T-cell (primary cell): ENCODE results near the gene GOLGA6D. TPM values are rescaled to one million over a fixed set of nuclear protein-coding genes. Genes with fewer than 3 reads are reported as not detected.
"Not testable (repeated sequence)": the region's sequence is repeated elsewhere in the genome, so short reads cannot be mapped to it uniquely, and the experiment has no call there.

ENCODE experiments used
- ATAC-seq, 4 experiments: fragments of 200-7000 bp in 3 of 4; fragments of 150-1000 bp in 1 of 4; cut with Tn5 transposase; replicated peaks in 1 of 4; 1 replicate in 3 of 4; 2 replicates in 1 of 4; pipeline ENCODE4 v1.10.0; 2021; ENCODE audit warnings: moderate library complexity in 3 of 4, mild to moderate bottlenecking in 2 of 4, moderate number of reproducible peaks in 1 of 4
- CTCF ChIA-PET, 2 donors: fragments of 300-600 bp; sonication (Branson Sonifier 250); formaldehyde crosslinking; loops; one replicate each; lab custom pipeline; 2022; ENCODE audit warnings: antibody characterized with exemption in 2 of 2; lab: Charles Lee
- POLR2A ChIA-PET, 2 donors: fragments of 300-600 bp; sonication (Branson Sonifier 250); formaldehyde crosslinking; loops; one replicate each; lab custom pipeline; 2022; ENCODE audit warnings: antibody characterized with exemption in 2 of 2; lab: Charles Lee
- DNase-seq, 35 experiments: peaks; one replicate each; pipeline versions ENCODE4 v3.0.0 to v3.0.0-alpha.2; 2013 to 2023
- H3K27ac ChIP-seq: one replicate; pipeline ENCODE4 v1.5.1; 2013; ENCODE audit warnings: low read length
- H3K27me3 ChIP-seq, 2 experiments: replicated peaks in 1 of 2; 1 replicate in 1 of 2; 2 replicates in 1 of 2; pipeline versions ENCODE4 v1.6.1 to v1.7.0; 2013; ENCODE audit warnings: low read length in 1 of 2, mixed read lengths in 1 of 2; ENCODE audit not compliant: control insufficient read depth in 2 of 2, insufficient read depth in 2 of 2; ENCODE audit errors: extremely low read depth in 1 of 2
- H3K36me3 ChIP-seq, 2 donors: 1 replicate in 1 of 2; 2 replicates in 1 of 2; pipeline versions ENCODE4 v1.6.1 to v1.7.0; 2013; ENCODE audit warnings: low read length in 1 of 2; ENCODE audit not compliant: control insufficient read depth in 2 of 2, insufficient read depth in 1 of 2; ENCODE audit errors: extremely low read depth in 1 of 2
- H3K4me1 ChIP-seq, 2 experiments: 1 replicate in 1 of 2; 2 replicates in 1 of 2; pipeline versions ENCODE4 v1.6.1 to v1.7.0; 2013; ENCODE audit warnings: low read length in 2 of 2, mixed read lengths in 1 of 2; ENCODE audit not compliant: insufficient read depth in 2 of 2, control insufficient read depth in 1 of 2; ENCODE audit errors: extremely low read depth in 1 of 2
- H3K4me3 ChIP-seq, 2 donors: 1 replicate in 1 of 2; 2 replicates in 1 of 2; pipeline versions ENCODE4 v1.5.1 to v1.7.0; 2013; ENCODE audit warnings: mild to moderate bottlenecking in 2 of 2, low read length in 1 of 2, moderate library complexity in 1 of 2; ENCODE audit not compliant: control insufficient read depth in 1 of 2; ENCODE audit errors: extremely low read depth in 1 of 2
- H3K9me3 ChIP-seq: 2 replicates; pipeline ENCODE4 v1.7.0; 2013
- H3K27ac Mint-ChIP-seq, 2 donors: one replicate each; pipeline ENCODE4 v1.8.0; 2020 to 2021; ENCODE audit warnings: mild to moderate bottlenecking in 2 of 2, mixed read lengths in 2 of 2
- H3K27me3 Mint-ChIP-seq, 2 donors: one replicate each; pipeline ENCODE4 v1.8.0; 2021 to 2022; ENCODE audit warnings: mixed read lengths in 2 of 2
- H3K36me3 Mint-ChIP-seq: one replicate; pipeline ENCODE4 v1.8.0; 2021; ENCODE audit warnings: mixed read lengths
- H3K4me1 Mint-ChIP-seq, 3 donors: one replicate each; pipeline ENCODE4 v1.8.0; 2020 to 2022; ENCODE audit warnings: mixed read lengths in 3 of 3, mild to moderate bottlenecking in 1 of 3
- H3K4me3 Mint-ChIP-seq, 3 donors: one replicate each; pipeline ENCODE4 v1.8.0; 2020 to 2022; ENCODE audit warnings: mild to moderate bottlenecking in 3 of 3, mixed read lengths in 3 of 3, moderate library complexity in 3 of 3
- H3K9me3 Mint-ChIP-seq, 3 donors: one replicate each; pipeline ENCODE4 v1.8.0; 2020 to 2022; ENCODE audit warnings: mixed read lengths in 3 of 3
- WGBS: methylation state at CpG from one replicate; pipeline ENCODE4 v1.1.5; 2013; ENCODE audit warnings: missing lambda C conversion rate; ENCODE audit not compliant: insufficient coverage; 5-methylcytosine and 5-hydroxymethylcytosine counted together
- total RNA-seq, 35 experiments: library from RNA in 6 of 35; stranded (reverse) in 6 of 35; fragments of 120-200 nt in 1 of 35; gene quantifications; one replicate each; pipeline versions ENCODE4 v1.2.1 to v1.2.4 and lab custom pipeline; 2013 to 2026

Gene GOLGA6D
- total RNA-seq, 5 donors from 2014 or later (not counting 1 experiment from before 2014, with no cell fraction given): 0.13 to 0.15 TPM; not detected in 3

DNA sequence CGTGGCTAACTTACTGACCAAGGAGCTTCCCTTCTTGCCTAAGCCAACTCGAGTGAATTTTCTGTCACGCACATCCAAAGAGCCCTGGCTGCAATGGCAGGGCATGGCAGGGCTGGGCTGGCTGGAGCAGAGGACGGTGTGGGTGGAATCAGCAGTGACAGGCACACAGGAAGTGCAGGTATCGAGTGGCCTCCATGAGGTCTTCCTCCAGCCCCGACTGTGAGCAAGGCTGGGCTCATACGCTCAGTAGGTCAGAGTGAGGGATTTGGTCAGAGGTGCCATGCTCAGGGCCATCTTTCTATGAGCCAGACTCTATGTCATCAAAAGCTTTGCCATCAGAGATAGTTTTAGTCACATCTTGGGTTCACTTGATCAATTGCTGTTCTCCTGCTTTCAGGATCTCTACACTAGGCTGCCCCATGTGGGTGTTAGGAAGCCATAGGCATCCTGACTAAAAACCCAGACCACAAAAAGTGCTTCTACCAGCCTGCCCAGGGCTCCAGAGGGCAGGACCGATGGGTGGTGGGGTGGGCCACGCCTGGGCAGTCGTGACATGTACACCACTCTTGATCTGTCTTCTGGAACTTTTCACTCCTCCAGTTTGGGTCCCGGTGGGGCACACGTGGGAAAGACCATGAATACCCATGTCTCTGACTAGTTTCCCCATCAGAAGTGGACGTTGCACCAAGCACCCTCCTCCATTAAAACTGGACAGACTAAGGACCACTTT is 30.6 kb downstream of the GOLGA6D start:
- no peak for DNase-seq
- 85% methylated on average over 10 of the region's 13 CpGs for WGBS
- no peaks in the 10 kb centered on the region for H3K36me3 Mint-ChIP-seq

DNA sequence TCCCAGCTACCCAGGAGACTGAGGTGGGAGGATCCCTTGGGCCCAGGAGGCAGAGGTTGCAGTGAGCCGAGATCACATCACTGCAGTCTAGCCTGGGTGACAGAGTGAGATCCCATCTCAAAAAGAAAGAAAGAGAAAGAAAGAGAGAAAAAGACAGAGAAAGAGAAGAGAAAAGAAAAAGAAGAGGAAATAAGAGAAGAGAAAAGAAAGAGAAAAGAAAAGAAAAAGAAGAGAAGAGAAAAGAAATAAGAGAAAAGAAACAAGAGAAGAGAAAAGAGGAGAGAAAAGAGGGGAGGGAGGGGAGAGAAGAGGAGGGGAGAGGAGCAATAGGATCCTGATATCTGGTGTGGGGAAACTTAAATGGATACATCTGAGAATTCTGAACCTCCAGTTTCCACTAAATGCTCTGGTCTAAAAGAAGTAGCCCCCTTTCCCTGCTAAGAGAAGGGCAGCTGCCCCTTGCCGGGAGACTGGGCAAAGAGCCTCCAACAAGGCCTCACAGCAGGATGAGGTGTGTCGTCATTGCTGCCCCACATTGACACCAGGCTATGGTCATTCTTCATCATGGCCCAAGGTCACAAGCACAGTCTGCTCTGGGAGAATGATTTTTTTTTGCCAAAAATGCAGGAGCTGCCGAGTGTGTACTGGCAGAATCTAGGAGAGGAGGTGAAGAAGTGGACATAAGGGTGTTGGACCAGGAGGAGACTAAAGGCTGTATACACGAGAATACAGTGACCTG is 32.1 kb downstream of the GOLGA6D start:
- WGBS: 76% methylated on average over 5 of the region's 5 CpGs
- Mint-ChIP-seq H3K27ac (no peak overlapping the region), H3K4me1 (peaks cover 0 to 2% (median 0%) of the 10 kb centered on the region in 3 donors), H3K9me3 (no peaks in the 10 kb centered on the region), H3K27me3 (peaks cover under 1 to 4% of the 10 kb centered on the region in 2 donors), H3K4me3 (no peak overlapping the region), H3K36me3 (no peaks in the 10 kb centered on the region)
- no peaks in the 10 kb centered on the region for H3K9me3 ChIP-seq
- H3K4me3 ChIP-seq: no peak overlapping the region
- no peaks in the 10 kb centered on the region for H3K36me3 ChIP-seq
- ChIA-PET POLR2A (no interaction called here), CTCF (no interaction called here)
- peaks cover 0 to 6% of the 10 kb centered on the region in 2 experiments for H3K4me1 ChIP-seq
- H3K27me3 ChIP-seq: no peaks in the 10 kb centered on the region
- no peak overlapping the region for H3K27ac ChIP-seq
- DNase-seq: no peak
- no peak for ATAC-seq

More for the DNA sequence above, 30.6 kb downstream of the GOLGA6D start:
- peaks cover 0 to 6% of the 10 kb centered on the region in 2 experiments for H3K4me1 ChIP-seq
- ATAC-seq: no peak
- Mint-ChIP-seq H3K4me1 (peaks cover 0 to 2% (median 0%) of the 10 kb centered on the region in 3 donors), H3K4me3 (no peak overlapping the region), H3K27me3 (peaks cover 11% of the 10 kb centered on the region in 2 donors), H3K27ac (no peak overlapping the region), H3K9me3 (no peaks in the 10 kb centered on the region)
- CTCF ChIA-PET: no interaction called here
- H3K27ac ChIP-seq: no peak overlapping the region
- H3K36me3 ChIP-seq: no peaks in the 10 kb centered on the region
- POLR2A ChIA-PET: no interaction called here
- H3K4me3 ChIP-seq: no peak overlapping the region
- peaks cover 0 to 5% of the 10 kb centered on the region in 2 experiments for H3K27me3 ChIP-seq
- H3K9me3 ChIP-seq: no peaks in the 10 kb centered on the region

DNA sequence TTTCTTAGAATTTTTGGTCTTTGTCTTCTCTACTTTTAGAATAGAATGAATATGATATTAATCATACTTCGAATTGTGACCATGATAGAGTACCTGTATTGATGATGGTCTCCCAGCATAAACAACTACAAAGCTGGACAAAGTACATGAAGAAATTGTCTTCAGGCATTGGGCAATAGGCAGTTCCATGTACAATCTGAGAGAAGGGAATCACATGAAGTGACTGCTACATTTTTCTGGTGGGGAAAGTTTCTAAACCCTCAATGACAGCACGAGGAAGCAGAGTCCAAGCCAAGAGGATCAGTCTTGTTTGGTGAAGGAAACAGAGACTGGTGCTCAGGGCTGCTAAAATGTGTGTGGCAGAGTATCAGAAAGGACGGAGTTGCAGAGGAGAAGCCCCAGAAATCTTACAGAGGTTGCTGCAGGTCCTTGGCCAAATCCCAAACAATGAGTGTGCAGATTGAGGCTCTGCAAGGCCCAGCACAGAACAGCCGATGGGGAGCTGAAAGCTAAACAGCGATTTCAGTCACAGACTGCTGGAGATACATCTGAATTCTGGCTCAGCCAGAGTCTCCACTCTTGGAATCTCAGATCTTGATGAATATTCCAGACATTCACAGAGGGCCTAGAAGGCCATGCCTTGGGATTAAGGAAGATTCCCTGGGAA is 36.7 kb downstream of the GOLGA6D start:
- H3K4me3 Mint-ChIP-seq, H3K4me1 ChIP-seq, H3K4me1 Mint-ChIP-seq, H3K27me3 Mint-ChIP-seq, ATAC-seq, H3K27ac Mint-ChIP-seq, H3K9me3 ChIP-seq, H3K27ac ChIP-seq, H3K36me3 Mint-ChIP-seq, DNase-seq, CTCF ChIA-PET, H3K4me3 ChIP-seq, H3K9me3 Mint-ChIP-seq, H3K36me3 ChIP-seq, H3K27me3 ChIP-seq, POLR2A ChIA-PET: not testable (repeated sequence)
- 100% methylated on average over 2 of the region's 5 CpGs for WGBS

DNA sequence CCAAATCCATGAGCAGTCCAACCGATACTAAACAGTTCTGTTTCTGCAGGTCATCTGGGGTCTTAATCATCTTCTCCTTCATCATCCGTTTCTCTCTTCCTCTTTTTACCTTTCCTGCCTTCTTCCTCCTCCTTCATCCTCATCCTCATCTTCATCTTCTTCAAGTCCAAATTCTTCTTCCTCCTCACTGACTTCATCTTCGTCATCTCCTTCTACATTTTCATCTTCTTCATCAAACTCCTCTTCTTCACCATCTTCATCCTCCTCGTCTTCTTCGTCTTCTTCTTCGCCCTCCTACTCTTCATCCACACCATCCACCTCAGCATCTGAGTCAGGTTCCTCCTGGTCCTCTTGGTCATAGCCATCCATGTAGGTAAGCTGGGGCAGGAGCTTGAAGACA is 39.1 kb downstream of the GOLGA6D start:
- CTCF ChIA-PET: no interaction called here

DNA sequence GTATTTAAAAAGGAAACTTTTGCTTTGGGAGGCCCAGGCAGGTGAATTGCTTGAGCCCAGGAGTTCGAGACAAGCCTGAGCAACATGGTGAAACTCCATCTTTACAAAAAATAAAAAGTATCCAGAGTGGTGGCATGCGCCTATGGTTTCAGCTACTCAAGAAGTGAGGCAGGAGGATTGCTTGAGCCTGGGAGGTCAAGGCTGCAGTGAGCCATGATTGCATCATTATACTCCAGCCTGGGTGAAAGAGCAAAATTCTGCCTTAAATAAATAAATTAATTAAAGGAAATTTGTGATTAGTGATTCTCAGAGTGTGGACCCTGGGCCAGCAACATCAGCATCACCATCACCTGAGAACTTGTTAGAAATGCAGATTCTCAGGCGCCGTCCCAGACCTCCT is 43.3 kb downstream of the GOLGA6D start:
- H3K9me3 ChIP-seq: no peaks in the 10 kb centered on the region
- H3K4me3 Mint-ChIP-seq: no peak overlapping the region
- WGBS: no CpG with 5 or more reads among the region's 4 CpGs
- no peaks in the 10 kb centered on the region for H3K36me3 ChIP-seq
- ChIA-PET CTCF (no interaction called here), POLR2A (no interaction called here)
- no peaks in the 10 kb centered on the region for H3K9me3 Mint-ChIP-seq
- no peak for ATAC-seq
- H3K27ac Mint-ChIP-seq: no peak overlapping the region
- no peak for DNase-seq
- H3K27me3 ChIP-seq: peaks cover 0 to 4% of the 10 kb centered on the region in 2 experiments
- no peaks in the 10 kb centered on the region for H3K36me3 Mint-ChIP-seq
- H3K27ac ChIP-seq: no peak overlapping the region
- H3K4me1 ChIP-seq: no peaks in the 10 kb centered on the region
- no peak overlapping the region for H3K4me3 ChIP-seq
- H3K4me1 Mint-ChIP-seq: no peaks in the 10 kb centered on the region
- peaks cover 8 to 9% of the 10 kb centered on the region in 2 donors for H3K27me3 Mint-ChIP-seq

More for the DNA sequence above, 39.1 kb downstream of the GOLGA6D start:
- 87% methylated on average over 6 of the region's 6 CpGs for WGBS
- peaks cover 4 to 5% of the 10 kb centered on the region in 2 donors for H3K27me3 Mint-ChIP-seq
- H3K36me3 Mint-ChIP-seq: no peaks in the 10 kb centered on the region
- H3K9me3 Mint-ChIP-seq: no peaks in the 10 kb centered on the region
- H3K4me3 Mint-ChIP-seq: no peak overlapping the region
- no peaks in the 10 kb centered on the region for H3K4me1 Mint-ChIP-seq
- no peak for DNase-seq
- H3K36me3 ChIP-seq: no peaks in the 10 kb centered on the region
- no peak overlapping the region for H3K4me3 ChIP-seq
- H3K27ac ChIP-seq: no peak overlapping the region
- no peak for ATAC-seq
- no peaks in the 10 kb centered on the region for H3K4me1 ChIP-seq
- H3K9me3 ChIP-seq: no peaks in the 10 kb centered on the region
- POLR2A ChIA-PET: interaction anchor here in 1 of 2 donors (0.5 kb wide), 1 partner anchor 294 kb away, joined by 4 read pairs; no protein-coding TSS in a partner anchor
- no peaks in the 10 kb centered on the region for H3K27me3 ChIP-seq
- no peak overlapping the region for H3K27ac Mint-ChIP-seq

DNA sequence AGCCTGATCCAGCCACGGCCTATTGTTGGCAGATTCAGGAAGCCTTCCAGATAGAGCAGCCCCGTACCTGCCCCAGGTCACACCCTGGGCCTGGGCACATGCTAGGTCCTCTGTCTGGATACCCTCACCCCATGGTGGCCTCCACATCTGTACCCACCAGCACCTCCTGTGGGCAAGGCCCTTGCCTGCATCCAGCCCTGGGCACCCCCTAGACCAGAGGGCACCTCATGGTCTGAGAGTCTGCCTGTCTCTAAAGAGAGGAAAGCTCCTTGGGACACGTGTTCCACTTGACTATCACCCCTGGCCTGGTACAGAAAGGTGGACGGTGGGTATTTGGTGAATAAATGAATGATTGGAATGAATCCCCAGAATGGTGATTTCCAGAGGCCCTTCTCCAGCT is 44.4 kb downstream of the GOLGA6D start:
- 93% methylated on average over 3 of the region's 4 CpGs for WGBS
- H3K36me3 ChIP-seq: no peaks in the 10 kb centered on the region
- Mint-ChIP-seq H3K27ac (no peak overlapping the region), H3K4me1 (no peaks in the 10 kb centered on the region), H3K4me3 (no peak overlapping the region), H3K27me3 (peaks cover 5 to 9% of the 10 kb centered on the region in 2 donors), H3K9me3 (no peaks in the 10 kb centered on the region), H3K36me3 (no peaks in the 10 kb centered on the region)
- CTCF ChIA-PET: interaction anchor here in 1 of 2 donors (0.6 kb wide), 1 partner anchor 138 kb away, joined by 4 read pairs; no protein-coding TSS in a partner anchor
- no peaks in the 10 kb centered on the region for H3K4me1 ChIP-seq
- H3K27ac ChIP-seq: no peak overlapping the region
- no peak for DNase-seq
- ATAC-seq: no peak
- POLR2A ChIA-PET: no interaction called here
- H3K27me3 ChIP-seq: peaks cover 0 to 4% of the 10 kb centered on the region in 2 experiments
- no peaks in the 10 kb centered on the region for H3K9me3 ChIP-seq
- H3K4me3 ChIP-seq: no peak overlapping the region
